H54 (cell line): ENCODE measurements around the gene GBA3.

Experiments
- DNase-seq: peaks from one replicate; pipeline ENCODE4 v3.0.0; 2011; ENCODE audit warnings: low spot score, mixed read lengths; ENCODE audit not compliant: insufficient read length
- FAIRE-seq: peaks from 3 replicates; lab custom pipeline; 2011; peaks lifted over from hg19 to GRCh38; lab: Jason Lieb, UNC
- POLR2A ChIP-seq: IDR thresholded peaks from 2 replicates; pipeline ENCODE4 v1.6.1; 2011; ENCODE audit warnings: low read depth, mild to moderate bottlenecking, low read length

GBA3 gene

GRCh38 chr4:22692736-22693135 is at the start of gene GBA3:
TSS of gene GBA3 (plus strand) at chr4:22692937.
- DNase-seq (no peak), FAIRE-seq (no peak)
- TF ChIP-seq POLR2A = no peak

- TF ChIP-seq POLR2A = no peak
- DNase-seq (no peak), FAIRE-seq (no peak)
Measured at GRCh38 chr4:22643952-22644351, 48.8 kb upstream of the GBA3 start.

- DNase-seq (no peak), FAIRE-seq (no peak)
- TF ChIP-seq POLR2A = no peak
Measured at GRCh38 chr4:22645481-22646182, 47.1 kb upstream of the GBA3 start.

- DNase-seq = no peak
- no peak for FAIRE-seq
- TF ChIP-seq POLR2A = no peak
Measured at GRCh38 chr4:22648996-22649395, 43.7 kb upstream of the GBA3 start.

DNA sequence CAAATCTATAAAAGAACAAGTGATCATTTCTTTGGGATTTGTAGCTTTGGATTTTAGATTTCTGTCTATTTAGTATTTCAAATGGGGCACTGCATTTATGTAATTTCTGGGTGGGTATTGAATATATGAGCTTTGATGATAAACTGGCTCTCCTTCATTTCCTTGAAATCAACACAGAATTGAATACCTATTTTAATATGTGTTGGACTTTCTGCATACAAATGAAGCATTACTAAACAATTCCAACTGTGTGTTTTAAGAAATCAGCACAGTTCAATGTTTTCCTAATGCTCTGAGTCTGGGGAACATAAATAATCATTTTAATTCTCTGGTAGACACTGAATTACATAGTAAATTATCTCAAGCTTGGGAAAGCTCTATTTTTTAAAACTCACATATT is 42.0 kb upstream of the GBA3 start:
- no peak for TF ChIP-seq POLR2A
- DNase-seq (no peak), FAIRE-seq (no peak)

DNA sequence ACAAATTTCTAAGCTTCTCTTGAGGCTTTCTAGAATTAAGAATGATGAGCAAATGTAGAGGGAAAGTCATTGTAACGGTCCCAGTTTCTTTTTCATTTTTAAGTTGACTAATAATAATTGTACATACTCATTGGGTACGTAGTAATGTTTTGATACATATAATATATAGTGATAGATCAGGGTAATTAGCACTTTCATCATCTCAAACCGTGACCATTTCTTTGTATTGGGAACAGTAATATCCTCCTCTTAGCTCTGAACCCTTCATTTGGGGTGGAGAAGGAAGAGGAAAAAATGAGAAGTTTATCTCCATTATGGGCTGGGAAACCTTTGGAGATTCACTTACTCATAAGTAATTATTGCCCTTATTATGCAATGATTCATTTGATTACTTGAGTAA is 39.0 kb upstream of the GBA3 start:
- FAIRE-seq = no peak
- no peak for DNase-seq
- TF ChIP-seq POLR2A = no peak

DNA sequence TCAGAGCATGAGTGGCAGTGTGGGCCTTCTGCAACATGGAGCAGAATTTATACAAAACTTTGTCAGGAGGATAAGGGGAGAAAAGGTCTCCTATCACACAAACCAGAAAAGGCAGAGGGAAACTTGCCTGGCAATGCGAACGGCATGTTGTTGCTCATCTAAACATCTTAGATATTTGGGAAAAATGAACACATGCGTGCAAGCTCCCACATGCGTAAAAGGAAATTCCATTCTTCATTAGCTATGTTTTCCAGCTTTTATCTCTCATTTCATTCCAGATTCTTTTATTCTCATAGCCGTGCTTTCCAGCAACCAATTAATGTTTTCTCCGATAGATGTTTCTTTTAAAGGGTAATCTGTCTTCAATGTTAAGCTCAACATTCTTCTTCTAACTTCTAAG is 31.3 kb upstream of the GBA3 start:
- TF ChIP-seq POLR2A = no peak
- DNase-seq (no peak), FAIRE-seq (no peak)

DNA sequence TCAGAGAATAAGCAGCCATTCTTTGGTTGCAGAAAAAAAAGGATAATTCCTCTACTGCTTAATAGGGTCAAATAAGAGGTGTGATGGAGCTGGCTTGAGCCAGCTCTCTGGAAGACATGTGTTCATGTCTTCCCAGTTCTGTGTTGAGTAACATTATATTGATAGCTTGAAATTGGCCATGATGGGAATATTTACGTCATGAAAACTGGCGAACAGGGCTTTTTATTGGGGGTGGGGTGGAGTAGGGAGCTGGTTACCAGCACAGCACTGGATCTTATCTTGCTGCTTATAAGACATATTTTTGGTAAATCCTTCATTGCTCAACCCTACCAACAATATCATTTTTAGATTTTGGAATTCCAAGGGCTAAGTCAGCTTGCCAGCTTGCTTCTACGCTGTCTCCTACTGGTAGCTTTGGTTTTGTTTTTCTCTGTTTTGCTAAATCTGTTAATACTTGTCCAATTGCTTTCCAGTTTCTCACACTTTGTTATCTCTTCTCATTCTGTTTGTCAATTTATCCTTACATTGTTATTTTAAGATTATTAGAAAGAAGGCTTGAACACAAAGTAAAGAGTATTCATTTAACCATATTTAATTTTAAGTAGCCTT is 25.3 kb upstream of the GBA3 start:
- no peak for FAIRE-seq
- DNase-seq = no peak
- no peak for TF ChIP-seq POLR2A

GRCh38 chr4:22668301-22668700 is 24.4 kb upstream of the GBA3 start:
- TF ChIP-seq POLR2A = no peak
- DNase-seq (no peak), FAIRE-seq (no peak)

DNA sequence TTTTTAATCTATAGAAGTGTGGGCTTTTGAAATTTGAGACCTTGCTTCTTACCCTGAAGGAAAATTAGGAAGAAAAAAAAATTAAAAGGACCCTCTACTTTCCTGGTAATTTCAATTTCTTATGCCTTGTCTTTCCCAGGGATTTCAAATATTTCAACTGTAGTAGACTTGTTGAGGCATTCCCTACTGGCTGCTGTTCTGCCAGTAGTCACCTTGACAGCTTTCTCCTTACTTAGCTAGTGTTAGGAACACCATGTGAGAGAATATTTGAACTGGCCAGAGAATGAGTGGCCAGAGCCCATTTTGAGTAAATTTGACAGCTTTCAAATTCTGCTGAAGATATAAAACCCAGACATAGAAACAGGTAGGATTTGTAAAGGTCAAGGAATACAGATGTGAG is 24.0 kb upstream of the GBA3 start:
- no peak for TF ChIP-seq POLR2A
- DNase-seq (no peak), FAIRE-seq (no peak)

DNA sequence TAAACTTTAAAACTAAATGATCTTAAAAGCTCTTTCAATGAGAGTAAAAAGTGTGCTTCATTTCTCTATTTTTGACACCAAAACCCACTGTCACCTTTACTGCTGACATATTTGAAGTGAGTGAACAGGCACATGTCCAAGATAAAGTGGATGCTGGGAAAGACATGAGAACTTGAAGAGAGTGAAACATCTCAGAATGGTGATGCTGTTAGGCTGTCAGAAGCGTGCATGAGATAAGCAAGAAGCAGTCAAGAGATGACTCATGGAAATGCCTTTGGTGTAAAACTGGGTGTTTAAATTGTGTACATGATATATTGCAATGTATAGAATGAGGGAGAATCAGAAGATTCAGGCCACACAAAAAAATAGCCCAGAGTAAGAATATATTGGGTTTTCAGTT is 21.8 kb upstream of the GBA3 start:
- FAIRE-seq (no peak), DNase-seq (no peak)

DNA sequence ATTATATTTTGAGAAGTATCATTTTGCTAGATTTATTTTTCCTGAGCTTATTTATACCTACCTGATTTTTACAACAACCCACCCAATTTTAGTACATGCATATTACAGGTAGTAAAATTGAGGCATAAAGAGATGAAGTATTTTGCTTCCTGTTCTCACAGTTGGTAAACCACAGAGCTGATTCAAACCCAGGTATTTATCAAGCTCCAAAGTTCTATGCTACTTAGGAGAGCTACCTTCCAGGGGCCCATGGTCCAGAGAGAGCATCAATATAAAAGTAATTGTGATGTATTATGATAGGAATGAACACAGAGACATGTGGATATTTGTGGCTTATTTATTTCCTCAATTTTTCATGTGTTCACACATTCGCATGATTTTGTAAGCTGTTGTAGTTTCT is 20.2 kb upstream of the GBA3 start:
- no peak for DNase-seq
- FAIRE-seq = no peak
- TF ChIP-seq POLR2A = no peak

More for the DNA sequence above, 21.8 kb upstream of the GBA3 start:
- TF ChIP-seq POLR2A = no peak

DNA sequence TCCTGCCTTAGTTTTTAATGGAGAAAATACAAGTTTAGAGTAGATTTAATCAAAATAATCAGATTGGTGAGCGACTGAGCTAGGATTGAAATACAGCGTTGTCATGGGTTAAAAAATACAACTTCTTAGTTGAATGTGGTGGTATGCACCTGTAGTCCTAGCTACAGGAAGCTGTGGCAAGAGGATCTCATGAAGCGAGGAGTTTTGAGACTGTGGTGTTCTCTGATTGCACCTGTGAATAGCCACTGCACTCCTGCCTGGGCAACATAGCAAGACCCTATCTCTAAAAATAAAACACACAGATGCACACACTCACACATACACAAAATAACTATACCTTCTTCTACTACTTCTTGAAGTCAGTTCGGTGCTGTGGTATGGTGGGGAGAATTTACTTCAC is 19.8 kb upstream of the GBA3 start:
- FAIRE-seq (no peak), DNase-seq (no peak)
- TF ChIP-seq POLR2A = no peak

DNA sequence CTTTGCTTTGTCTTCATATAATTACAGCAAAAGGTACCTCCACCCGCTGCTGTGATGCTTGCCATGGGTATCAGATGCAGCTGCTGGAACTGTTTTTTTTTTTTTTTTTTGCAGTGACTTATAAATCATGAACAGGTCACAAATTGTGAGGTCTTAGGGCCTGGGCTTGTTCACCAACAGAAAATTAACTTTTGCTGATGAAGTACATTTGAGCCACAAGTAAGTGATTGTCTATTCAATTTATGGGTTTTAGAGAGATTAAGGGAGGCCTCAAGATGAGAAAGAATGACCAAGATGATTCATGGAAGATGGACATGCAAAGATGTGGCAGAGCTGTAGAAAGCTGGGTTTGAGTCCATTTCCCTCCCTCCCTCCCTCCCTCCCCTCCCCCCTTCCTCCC is 18.0 kb upstream of the GBA3 start:
- DNase-seq (no peak), FAIRE-seq (no peak)
- TF ChIP-seq POLR2A = no peak

DNA sequence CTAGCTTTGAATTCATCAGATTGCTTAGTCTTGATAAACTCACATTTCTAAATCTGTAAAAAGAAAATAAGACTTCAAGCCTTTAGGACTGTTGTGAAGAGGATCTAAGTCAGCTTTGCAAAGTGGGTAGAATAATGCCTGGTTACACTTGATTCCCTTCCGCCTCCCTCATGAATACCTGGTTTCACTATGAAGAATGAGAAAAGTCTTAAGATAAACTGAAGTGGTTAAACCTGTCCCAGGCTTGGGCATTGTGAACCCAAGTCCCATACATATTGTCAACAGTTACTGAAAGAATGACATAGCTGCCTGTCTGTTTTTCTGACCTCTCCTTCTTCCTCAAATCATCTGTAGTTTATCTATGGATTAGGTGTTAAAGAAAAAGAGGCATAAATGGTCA is 16.7 kb upstream of the GBA3 start:
- DNase-seq (no peak), FAIRE-seq (no peak)
- TF ChIP-seq POLR2A = no peak
